HEK293 (cell line): ENCODE data around the gene DCUN1D2.

Experiments used
- CTCF ChIA-PET: fragments of 350-600 bp; formaldehyde crosslinking; extraction: SDS; loops from one replicate; lab custom pipeline; 2021; ENCODE audit warnings: antibody characterized with exemption; lab: Yijun Ruan, JAX
- POLR2A ChIA-PET: fragments of 300-600 bp; formaldehyde crosslinking; extraction: SDS; loops from one replicate; lab custom pipeline; 2020; ENCODE audit warnings: antibody characterized with exemption, inconsistent platforms; lab: Yijun Ruan, JAX
- H3K27ac ChIP-seq: fragments of 200-500 bp; sonication (Bioruptor generic); 2 replicates; pipeline ENCODE4 v1.5.1; 2014; ENCODE audit warnings: low read depth, low read length, control low read depth, inconsistent platforms; ENCODE audit errors: extremely low read depth
- H3K36me3 ChIP-seq, 2 experiments: fragments of 200-500 bp in 1 of 2; sonication (Bioruptor generic) in 1 of 2; 1 replicate in 1 of 2; 2 replicates in 1 of 2; pipeline ENCODE4 v1.5.1; 2014 to 2017; ENCODE audit warnings: inconsistent platforms in 2 of 2, low read length in 2 of 2; ENCODE audit not compliant: control insufficient read depth in 2 of 2, insufficient read depth in 1 of 2
- H3K4me1 ChIP-seq: fragments of 200-500 bp; sonication (Bioruptor generic); 2 replicates; pipeline ENCODE4 v1.5.1; 2014; ENCODE audit warnings: mild to moderate bottlenecking, low read length, inconsistent platforms; ENCODE audit not compliant: control insufficient read depth, insufficient read depth
- H3K4me3 ChIP-seq: 2 replicates; pipeline ENCODE4 v1.5.1; 2011; ENCODE audit warnings: low read depth, mild to moderate bottlenecking, control low read depth, low read length, moderate library complexity
- H3K9me3 ChIP-seq: fragments of 200-500 bp; sonication (Bioruptor generic); 2 replicates; pipeline ENCODE4 v1.5.1; 2014; ENCODE audit warnings: low read depth, low read length, inconsistent platforms; ENCODE audit not compliant: control insufficient read depth, insufficient read depth
- FEZF1 ChIP-seq: fragments of 450-650 bp; formaldehyde crosslinking; IDR thresholded peaks from 2 replicates; pipeline ENCODE4 v1.5.1; 2016; ENCODE audit warnings: missing biosample characterization, missing genetic modification characterization
- ZBTB7A ChIP-seq: fragments of 450-650 bp; formaldehyde crosslinking; IDR thresholded peaks from 2 replicates; pipeline ENCODE4 v1.5.1; 2016; ENCODE audit warnings: low read depth, missing biosample characterization, missing genetic modification characterization
- ZEB2 ChIP-seq: fragments of 450-650 bp; formaldehyde crosslinking; IDR thresholded peaks from 2 replicates; pipeline ENCODE4 v1.5.1; 2016; ENCODE audit warnings: missing biosample characterization, missing genetic modification characterization
- ZNF112 ChIP-seq: fragments of 450-650 bp; formaldehyde crosslinking; IDR thresholded peaks from 2 replicates; pipeline ENCODE4 v1.5.0; 2017; ENCODE audit warnings: missing biosample characterization, missing genetic modification characterization
- ZNF19 ChIP-seq: fragments of 450-650 bp; formaldehyde crosslinking; IDR thresholded peaks from 2 replicates; pipeline ENCODE4; 2016; ENCODE audit warnings: missing biosample characterization, missing genetic modification characterization, low read depth
- ZNF23 ChIP-seq: fragments of 450-650 bp; formaldehyde crosslinking; IDR thresholded peaks from 2 replicates; pipeline ENCODE4 v1.5.1; 2016; ENCODE audit warnings: missing biosample characterization, missing genetic modification characterization, borderline replicate concordance
- ZNF280C ChIP-seq: fragments of 450-650 bp; formaldehyde crosslinking; IDR thresholded peaks from 2 replicates; pipeline ENCODE4 v1.5.1; 2016; ENCODE audit warnings: missing biosample characterization, missing genetic modification characterization
- ZNF362 ChIP-seq: fragments of 450-650 bp; formaldehyde crosslinking; IDR thresholded peaks from 2 replicates; pipeline ENCODE4 v1.5.1; 2016; ENCODE audit warnings: missing biosample characterization, missing genetic modification characterization
- ZNF394 ChIP-seq: fragments of 450-650 bp; formaldehyde crosslinking; IDR thresholded peaks from 2 replicates; pipeline ENCODE4 v1.5.1; 2016; ENCODE audit warnings: missing biosample characterization, missing genetic modification characterization, mild to moderate bottlenecking, moderate library complexity, borderline replicate concordance
- ZNF473 ChIP-seq: fragments of 450-650 bp; formaldehyde crosslinking; IDR thresholded peaks from 2 replicates; pipeline ENCODE4 v1.5.1; 2017; ENCODE audit warnings: missing biosample characterization, missing genetic modification characterization
- ZNF561 ChIP-seq: fragments of 450-650 bp; IDR thresholded peaks from 2 replicates; pipeline ENCODE4 v1.5.1; 2018; ENCODE audit warnings: missing biosample characterization, missing genetic modification characterization, borderline replicate concordance
- ZNF596 ChIP-seq: fragments of 450-650 bp; IDR thresholded peaks from 2 replicates; pipeline ENCODE4 v1.5.0; 2018; ENCODE audit warnings: missing biosample characterization, mild to moderate bottlenecking, missing genetic modification characterization, moderate library complexity
- ZNF610 ChIP-seq: fragments of 450-650 bp; formaldehyde crosslinking; IDR thresholded peaks from 2 replicates; pipeline ENCODE4 v1.5.1; 2016; ENCODE audit warnings: missing biosample characterization, missing genetic modification characterization, borderline replicate concordance
- ZNF660 ChIP-seq: fragments of 450-650 bp; IDR thresholded peaks from 2 replicates; pipeline ENCODE4 v1.5.1; 2018; ENCODE audit warnings: missing biosample characterization, mild to moderate bottlenecking, missing genetic modification characterization
- ZNF701 ChIP-seq: fragments of 450-650 bp; formaldehyde crosslinking; IDR thresholded peaks from 2 replicates; pipeline ENCODE4 v1.5.1; 2016; ENCODE audit warnings: missing biosample characterization, missing genetic modification characterization
- TF ChIP-seq, protein P1 (sequence below): fragments of 450-650 bp; formaldehyde crosslinking; IDR thresholded peaks from 2 replicates; pipeline ENCODE4 v1.5.1; 2016; ENCODE audit warnings: missing biosample characterization, missing genetic modification characterization
- TF ChIP-seq, protein P2 (sequence below): fragments of 450-650 bp; formaldehyde crosslinking; IDR thresholded peaks from 2 replicates; pipeline ENCODE4 v1.5.1; 2016; ENCODE audit warnings: missing biosample characterization, missing genetic modification characterization

DCUN1D2 gene

DNA sequence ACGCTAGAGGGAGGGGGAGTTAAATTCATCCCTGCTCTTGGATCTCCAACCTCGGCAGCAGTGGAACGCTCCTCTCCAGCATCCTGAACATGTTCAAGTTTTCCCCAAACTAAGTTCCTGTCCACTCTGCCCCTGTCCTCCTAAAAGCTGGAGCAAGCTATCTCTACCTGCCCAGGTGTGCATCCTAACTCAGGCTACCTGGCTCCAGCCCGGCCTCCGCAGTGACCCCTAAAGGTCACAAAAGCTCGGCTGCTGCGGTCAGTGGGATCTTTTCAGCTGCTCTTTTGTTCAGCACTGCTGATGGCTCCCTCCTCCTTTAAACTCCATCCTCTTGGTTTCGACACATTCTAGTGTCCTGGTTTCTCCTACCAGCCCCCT is 1.4 kb downstream of the DCUN1D2 start:
- peaks cover 0 to 4% of the 10 kb centered on the region in 2 experiments; a peak in 1 of 3 replicates for H3K36me3 ChIP-seq
- no peaks in the 10 kb centered on the region for H3K9me3 ChIP-seq
- no peak for TF ChIP-seq ZNF660 (tag by site-specific recombination)
- TF ChIP-seq ZNF561: no peak
- TF ChIP-seq ZNF112 (tag by site-specific recombination): no peak
- TF ChIP-seq ZNF394 (tag by site-specific recombination): peak; percentile 37; the same call in 1 of the 2 replicates
- no peak for TF ChIP-seq ZNF473 (tag by site-specific recombination)
- TF ChIP-seq, protein P1, sequence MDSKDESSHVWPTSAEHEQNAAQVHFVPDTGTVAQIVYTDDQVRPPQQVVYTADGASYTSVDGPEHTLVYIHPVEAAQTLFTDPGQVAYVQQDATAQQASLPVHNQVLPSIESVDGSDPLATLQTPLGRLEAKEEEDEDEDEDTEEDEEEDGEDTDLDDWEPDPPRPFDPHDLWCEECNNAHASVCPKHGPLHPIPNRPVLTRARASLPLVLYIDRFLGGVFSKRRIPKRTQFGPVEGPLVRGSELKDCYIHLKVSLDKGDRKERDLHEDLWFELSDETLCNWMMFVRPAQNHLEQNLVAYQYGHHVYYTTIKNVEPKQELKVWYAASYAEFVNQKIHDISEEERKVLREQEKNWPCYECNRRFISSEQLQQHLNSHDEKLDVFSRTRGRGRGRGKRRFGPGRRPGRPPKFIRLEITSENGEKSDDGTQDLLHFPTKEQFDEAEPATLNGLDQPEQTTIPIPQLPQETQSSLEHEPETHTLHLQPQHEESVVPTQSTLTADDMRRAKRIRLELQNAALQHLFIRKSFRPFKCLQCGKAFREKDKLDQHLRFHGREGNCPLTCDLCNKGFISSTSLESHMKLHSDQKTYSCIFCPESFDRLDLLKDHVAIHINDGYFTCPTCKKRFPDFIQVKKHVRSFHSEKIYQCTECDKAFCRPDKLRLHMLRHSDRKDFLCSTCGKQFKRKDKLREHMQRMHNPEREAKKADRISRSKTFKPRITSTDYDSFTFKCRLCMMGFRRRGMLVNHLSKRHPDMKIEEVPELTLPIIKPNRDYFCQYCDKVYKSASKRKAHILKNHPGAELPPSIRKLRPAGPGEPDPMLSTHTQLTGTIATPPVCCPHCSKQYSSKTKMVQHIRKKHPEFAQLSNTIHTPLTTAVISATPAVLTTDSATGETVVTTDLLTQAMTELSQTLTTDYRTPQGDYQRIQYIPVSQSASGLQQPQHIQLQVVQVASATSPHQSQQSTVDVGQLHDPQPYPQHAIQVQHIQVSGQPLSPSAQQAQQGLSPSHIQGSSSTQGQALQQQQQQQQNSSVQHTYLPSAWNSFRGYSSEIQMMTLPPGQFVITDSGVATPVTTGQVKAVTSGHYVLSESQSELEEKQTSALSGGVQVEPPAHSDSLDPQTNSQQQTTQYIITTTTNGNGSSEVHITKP (tag by site-specific recombination): peak; percentile 29; the same call in 1 of the 2 replicates
- TF ChIP-seq ZNF280C (tag by site-specific recombination): no peak
- TF ChIP-seq ZEB2 (tag by site-specific recombination): peak; percentile 52; the same call in 1 of the 2 replicates
- TF ChIP-seq, protein P2, sequence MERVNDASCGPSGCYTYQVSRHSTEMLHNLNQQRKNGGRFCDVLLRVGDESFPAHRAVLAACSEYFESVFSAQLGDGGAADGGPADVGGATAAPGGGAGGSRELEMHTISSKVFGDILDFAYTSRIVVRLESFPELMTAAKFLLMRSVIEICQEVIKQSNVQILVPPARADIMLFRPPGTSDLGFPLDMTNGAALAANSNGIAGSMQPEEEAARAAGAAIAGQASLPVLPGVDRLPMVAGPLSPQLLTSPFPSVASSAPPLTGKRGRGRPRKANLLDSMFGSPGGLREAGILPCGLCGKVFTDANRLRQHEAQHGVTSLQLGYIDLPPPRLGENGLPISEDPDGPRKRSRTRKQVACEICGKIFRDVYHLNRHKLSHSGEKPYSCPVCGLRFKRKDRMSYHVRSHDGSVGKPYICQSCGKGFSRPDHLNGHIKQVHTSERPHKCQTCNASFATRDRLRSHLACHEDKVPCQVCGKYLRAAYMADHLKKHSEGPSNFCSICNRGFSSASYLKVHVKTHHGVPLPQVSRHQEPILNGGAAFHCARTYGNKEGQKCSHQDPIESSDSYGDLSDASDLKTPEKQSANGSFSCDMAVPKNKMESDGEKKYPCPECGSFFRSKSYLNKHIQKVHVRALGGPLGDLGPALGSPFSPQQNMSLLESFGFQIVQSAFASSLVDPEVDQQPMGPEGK (tag by site-specific recombination): no peak
- TF ChIP-seq ZNF362 (tag by site-specific recombination): no peak
- no peak for TF ChIP-seq ZNF701 (tag by site-specific recombination)
- no peak for TF ChIP-seq ZNF596
- no peak for TF ChIP-seq ZNF19
- TF ChIP-seq FEZF1: peak; percentile 33; the same call in 1 of the 2 replicates
- no peak for TF ChIP-seq ZBTB7A (tag by site-specific recombination)
- no peak for TF ChIP-seq ZNF610
- no peak for TF ChIP-seq ZNF23 (tag by site-specific recombination)
- ChIA-PET CTCF (interaction anchor here (1.2 to 1.7 kb wide), 3 partner anchors 11 to 34 kb away, joined by 3 to 4 read pairs (median 3); no protein-coding TSS in a partner anchor), POLR2A (interaction anchor here (0.7 to 1.1 kb wide), 3 partner anchors 9 to 16 kb away, joined by 3 to 4 read pairs (median 3); no protein-coding TSS in a partner anchor)
- 0 out of 2 replicates have a peak overlapping the region, but pooled peaks have one; percentile 74 for H3K27ac ChIP-seq
- peaks cover 19% of the 10 kb centered on the region for H3K4me1 ChIP-seq
- H3K4me3 ChIP-seq: peak overlapping the region; percentile 80
